ELF-1 (cell line): ENCODE measurements around the gene SLC35A2.
A peak's percentile ranks its signal among the peaks of the same experiment; 100 is the strongest.

ENCODE experiments used
- DNase-seq: peaks from one replicate; pipeline ENCODE4 v3.0.0-alpha.2; 2016; ENCODE audit warnings: low read depth, low spot score

Gene SLC35A2

DNA sequence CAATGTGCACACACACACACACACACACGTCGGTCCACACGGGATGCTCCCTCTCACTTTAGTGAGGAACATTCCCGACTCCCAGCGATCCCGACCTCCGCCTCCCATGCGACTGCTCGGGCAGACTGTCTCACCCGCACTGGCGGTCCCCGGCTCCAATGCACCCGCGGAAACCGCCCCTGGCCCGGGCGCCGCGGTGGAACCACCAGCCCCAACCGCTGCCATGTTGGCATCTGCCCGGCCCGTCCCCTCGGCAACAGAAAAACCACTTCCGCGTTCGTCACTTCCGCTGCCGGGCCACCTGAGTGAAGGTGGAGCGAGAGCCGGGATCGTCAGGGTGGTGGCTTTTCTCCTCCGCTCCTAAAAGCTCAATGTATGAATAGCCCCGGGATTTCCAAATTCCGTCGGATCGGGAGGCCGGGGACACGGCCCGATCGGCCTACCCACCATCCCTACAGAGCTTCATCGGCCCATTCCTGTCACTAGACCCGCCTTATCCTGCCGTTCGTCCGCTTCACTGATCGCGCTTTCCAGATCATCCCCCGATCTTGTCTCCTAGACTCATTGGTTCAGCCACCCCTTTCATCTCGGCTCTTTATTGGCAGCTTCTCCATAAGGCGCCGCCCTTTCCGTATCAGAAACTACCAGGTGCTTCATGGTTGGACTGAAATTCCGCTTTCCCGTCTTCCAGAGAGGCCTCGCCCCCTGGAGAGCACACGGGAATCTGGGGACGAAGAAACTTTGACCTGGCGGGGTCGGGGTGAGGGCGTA lies at the start of gene SLC35A2:
SLC35A2 (minus strand) TSS at position 235 of the 771 bp plus-strand sequence; CDS start at position 225, 10 bp downstream.
- peak; percentile 94 for DNase-seq

DNA sequence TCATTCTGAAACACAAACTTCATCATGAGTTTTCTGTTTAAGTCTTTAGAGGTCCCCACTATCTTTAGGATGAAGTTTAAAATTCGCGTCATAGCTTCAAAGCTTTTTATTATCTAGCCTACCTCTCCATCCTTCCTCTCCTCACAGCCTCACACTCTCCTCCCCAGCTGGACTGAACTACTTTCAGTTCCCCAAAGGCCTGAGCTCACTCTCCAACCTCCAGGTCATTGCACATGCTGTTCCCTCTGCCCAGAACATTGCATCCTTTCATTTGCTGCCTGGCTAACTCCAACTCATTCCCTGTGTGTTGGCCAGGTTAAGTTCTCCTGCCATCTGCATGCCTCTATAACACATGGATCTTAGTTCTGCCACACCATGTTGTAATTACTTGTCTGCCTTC lies 48.8 kb upstream of the SLC35A2 start:
- DNase-seq: no peak

DNA sequence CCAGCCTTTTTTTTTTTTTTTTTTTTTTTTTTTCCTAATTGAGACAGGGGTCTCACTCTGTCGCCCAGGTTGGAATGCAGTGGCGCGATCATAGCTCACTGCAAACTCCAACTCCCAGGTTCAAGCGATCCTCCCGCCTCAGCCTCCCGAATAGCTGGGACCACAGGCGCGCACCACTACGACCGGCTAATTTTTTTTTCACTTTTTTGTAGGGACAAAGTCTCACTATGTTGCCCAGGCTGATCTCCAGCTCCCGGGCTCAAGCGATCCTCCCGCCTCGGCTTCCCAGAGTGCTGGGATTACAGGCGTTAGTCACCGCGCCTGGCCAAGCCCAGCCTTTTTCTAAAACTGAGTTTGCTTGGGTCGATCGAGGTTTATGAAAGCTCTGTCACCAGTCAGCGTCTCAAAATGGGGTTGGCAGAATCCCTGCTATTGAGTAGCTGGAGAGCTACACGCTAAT lies 47.2 kb upstream of the SLC35A2 start:
- DNase-seq: no peak

DNA sequence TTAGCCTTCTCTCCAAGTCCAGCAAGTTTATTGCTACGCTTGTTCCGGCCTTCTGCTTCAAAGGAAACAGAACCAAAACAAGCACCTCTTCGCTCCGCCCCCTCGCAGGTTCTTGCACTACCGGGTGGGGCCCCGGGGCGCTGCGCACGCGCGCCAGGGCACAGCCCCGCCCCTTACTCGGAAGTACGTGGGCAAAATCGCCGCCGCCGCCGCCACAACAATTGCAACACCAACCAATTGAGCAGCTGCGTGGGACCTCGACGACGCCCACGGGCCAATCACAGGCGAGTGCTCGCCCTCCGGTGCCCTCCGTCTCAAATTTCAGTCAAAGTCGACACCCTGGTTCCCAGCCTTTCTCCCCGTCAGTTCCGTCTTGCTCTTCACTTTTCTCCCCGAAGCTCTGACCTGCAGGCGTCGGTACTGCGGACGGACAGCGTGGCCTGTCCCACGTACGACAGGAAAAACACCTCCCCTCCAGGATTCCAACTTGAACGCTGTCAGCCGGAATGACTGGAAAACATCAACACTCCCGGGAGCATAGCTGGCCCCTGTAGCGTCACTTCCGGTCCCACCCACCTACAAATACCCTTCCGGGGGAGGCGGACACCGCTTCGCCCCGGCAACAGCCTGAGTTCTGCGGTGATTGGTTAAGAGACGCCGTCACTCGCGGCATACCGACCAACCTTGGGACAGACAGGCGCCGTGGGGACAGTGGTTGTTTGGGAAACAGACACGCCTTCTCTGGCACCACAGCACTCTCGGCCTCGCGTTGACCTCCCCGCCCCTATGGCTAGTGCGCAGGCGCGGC lies 46.6 kb upstream of the SLC35A2 start:
- DNase-seq: peak; percentile 100

GRCh38 chrX:48957477-48957826 lies 46.0 kb upstream of the SLC35A2 start, which contains the start of gene OTUD5:
OTUD5 (minus strand) TSS chrX:48957607; CDS start chrX:48957570, 37 bp downstream.
- DNase-seq: no peak

DNA sequence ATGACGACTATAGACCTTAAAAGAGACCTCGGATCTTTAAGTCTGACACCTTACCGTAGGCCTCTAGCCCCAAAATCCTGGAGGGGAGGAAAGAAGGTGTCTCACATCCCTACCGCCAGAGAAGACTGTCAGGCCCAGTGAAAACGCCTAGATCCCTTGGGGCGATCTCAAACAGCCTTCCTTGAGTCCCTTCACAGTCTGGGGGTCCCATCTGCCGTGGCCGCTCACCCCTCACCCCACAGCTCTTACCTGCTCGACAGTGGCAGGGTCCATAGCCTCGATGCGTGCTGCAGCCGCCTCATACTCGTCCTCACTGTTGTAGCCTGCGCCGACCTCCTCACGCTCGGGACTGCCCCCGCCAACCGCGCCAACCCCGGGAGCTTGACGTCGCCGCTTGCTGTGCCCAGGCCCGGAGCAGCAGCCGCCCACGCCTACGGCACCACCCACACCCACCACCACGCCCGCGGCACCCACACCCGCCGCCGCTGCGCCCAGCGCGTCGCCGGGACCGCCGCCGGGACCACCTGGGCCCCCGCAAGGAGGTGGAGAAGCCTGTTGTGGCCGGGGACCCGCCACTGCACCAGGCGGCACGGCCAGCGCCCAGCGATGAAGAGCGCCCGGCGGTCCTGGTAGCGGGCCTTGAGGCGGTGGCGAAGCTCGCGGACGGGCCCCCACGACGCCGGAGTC lies 45.4 kb upstream of the SLC35A2 start:
- DNase-seq: no peak

- DNase-seq: no peak
These were observed 37.1 kb upstream of the SLC35A2 start for GRCh38 chrX:48948589-48948988.

GRCh38 chrX:48945517-48946348 lies 34.3 kb upstream of the SLC35A2 start:
- peak; percentile 75 for DNase-seq

GRCh38 chrX:48942895-48943294 lies 31.4 kb upstream of the SLC35A2 start:
- no peak for DNase-seq

GRCh38 chrX:48940404-48940955 lies 29.0 kb upstream of the SLC35A2 start:
- DNase-seq: no peak

DNA sequence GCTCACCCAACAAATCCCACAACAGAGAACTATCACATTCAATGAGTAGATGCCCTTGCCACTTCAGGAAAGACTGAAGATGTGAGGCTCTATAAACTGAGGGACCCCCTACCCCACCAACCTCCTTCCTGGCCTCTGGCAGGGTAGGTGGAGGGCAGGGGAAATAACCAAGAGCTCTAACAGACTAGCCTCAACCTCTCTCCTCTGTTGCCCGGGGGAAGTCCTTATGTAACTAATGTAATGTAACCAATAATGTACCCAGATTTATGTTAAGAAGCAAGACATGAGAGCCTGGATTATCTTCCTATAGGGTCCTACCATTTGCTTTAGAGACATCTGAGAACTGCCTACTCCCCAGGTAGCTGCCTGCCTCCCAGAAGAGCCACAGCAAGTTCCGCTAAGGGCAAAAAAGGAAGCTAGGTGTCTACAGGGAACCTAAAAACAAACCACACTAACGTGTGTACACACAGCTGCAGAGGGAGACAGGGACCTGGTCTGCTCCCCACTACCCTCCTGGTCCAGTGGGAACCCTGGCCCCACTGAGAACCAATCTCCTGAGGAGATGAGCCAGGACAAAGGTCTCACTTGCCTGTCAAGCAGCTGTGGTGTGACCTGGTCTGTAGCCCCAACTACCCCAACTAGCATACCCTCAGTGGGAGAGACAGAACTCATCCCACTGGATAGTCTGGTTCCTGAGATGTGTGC lies 28.2 kb upstream of the SLC35A2 start:
- no peak for DNase-seq

GRCh38 chrX:48938721-48939425 lies 27.4 kb upstream of the SLC35A2 start:
- no peak for DNase-seq

DNA sequence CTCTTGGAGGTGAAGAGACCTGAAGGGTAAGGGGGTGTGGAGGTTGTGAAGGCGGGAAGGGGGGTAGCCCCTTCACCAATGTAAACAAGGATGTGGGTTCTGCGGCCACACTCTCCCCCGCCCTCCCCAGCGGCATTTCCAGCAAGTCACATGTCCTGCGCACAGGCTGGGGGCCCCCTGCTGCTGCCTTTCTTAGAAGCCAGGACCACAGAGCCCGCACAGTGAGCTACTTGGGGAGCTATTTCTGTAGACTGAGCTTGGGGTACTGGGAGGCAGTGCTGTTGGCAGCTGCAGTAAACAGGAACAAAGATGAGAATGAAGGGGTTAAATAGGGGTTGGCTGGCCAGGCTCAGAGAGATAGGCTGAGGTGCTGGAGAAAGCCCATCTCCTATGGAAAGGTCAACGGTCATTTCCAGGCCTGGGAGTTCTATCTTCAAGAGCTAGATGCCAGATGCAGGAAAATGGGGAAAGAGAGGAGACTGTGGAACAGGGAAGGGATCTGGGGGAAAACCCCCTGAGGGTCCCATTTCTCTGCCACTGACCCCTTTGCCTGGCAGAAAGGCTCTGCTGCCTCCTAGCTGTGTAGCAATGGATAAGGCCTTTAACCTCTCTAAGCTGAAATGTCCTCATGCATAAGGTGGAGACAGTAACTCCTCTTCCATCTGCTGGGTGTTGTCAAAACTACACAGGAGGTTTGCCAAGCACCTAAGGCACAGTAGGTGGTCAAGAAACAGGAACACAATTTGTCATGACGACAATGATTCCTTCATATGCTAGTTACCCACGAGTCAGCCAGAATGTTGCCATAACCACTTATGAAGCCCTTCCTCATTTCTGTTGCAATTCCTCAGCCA lies 25.8 kb upstream of the SLC35A2 start:
- DNase-seq: peak; percentile 61

GRCh38 chrX:48936429-48937053 lies 25.1 kb upstream of the SLC35A2 start:
- no peak for DNase-seq

DNA sequence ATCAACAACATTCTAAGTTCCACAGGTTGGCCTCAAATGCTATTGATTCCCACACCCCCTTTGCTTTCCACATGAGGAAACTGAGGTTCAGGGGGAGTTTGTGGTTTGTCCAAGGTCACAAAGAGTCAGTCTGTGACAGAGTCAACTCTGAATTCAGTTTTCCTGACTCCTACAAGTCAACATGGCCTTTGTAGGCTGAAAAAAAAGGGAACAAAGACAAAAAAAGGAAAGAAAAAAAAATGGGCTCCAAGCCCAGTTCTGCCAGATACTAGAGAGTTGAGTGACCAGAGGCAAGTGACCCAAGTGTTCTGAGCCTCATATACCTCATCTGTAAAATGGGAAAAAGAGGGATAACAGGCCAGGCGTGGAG lies 23.8 kb upstream of the SLC35A2 start:
- no peak for DNase-seq

DNA sequence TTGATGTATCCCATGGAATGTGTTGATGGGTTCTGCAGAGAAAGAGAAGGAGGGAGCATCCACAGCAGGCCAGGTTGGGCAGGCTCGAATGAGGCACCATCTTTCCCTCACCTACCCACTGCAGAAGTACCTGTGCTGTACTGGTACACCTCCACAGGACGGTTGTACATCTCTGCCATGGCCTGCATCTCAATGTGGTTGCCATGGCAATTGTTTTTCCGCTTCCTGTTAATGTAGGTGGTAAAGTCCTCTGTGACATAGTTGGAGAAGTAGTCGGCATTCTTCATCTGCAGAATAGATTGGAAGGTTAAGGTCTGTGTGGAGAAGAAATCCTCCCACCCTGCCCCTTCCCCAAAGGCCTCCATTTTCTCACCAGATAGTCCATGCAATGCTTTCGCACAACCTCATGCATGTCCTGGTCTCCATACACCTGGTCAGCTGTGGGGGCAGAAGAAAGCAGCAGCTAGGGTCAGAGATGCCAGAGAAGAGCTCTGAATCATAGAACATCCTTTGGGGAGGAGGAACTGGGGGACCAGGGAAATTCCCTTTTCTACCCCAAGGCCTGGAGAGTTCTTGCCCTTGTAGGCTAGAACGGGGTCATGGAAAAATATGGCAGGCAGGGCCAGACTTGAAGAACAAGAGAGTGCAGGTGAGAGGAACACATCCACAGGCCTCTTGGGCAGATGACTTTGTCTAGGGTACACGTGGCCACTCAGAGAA lies 23.3 kb upstream of the SLC35A2 start:
- DNase-seq: no peak

DNA sequence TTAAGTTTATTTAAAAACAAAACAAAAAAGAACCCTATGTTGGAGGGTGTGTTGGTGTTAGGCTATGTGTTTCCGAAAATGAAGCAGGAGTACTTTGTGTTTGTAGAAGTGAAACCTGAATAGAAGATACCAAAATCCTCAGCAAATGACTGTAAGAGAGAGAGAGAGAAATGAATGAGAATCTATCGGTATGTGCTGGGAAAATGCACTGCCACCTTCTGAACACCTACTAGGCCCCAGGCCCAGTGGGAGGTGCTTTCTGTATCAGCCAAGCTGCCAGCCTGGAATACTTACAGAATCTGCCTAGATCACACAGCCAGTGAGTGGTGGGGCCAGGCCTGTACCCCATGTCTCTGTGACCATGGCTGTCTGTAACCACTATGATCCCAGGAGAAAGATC lies 22.3 kb upstream of the SLC35A2 start:
- no peak for DNase-seq
